ENCODE data around the gene TMEM132E.

DNA sequence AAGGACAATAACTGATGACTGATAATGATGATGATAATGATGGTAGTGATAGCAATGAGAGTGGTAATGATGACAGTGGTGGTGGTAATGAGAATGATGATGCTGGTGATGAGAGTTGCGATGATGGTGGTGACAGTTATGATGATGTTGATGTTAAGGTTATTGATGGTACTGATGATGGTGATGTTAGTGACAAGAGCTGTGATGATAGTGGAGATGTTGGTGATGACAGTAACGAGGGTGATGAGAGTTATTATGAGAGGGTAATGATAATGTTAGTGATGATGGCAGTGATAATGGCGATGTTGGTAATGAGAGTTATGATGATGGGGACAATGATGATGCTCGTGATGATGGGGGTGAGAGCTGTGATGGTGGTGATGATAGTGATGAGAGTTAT is 13.2 kb upstream of the TMEM132E start:
- TF ChIP-seq GATA2 (IDR thresholded peaks at IDR 0.05; ENCODE audit: low read depth, low read length), result no peak
- TF ChIP-seq GATA3 (IDR thresholded peaks at IDR 0.05; ENCODE audit: low read depth, low read length), result no peak

All from SH-SY5Y (cell line).